ENCODE measurements around the gene KRTAP10-10.
"Not testable (repeated sequence)": the region's sequence is repeated elsewhere in the genome, so short reads cannot be mapped to it uniquely, and the experiment has no call there.

Gene KRTAP10-10

GRCh38 chr21:44650973-44651675 lies 14.0 kb downstream of the KRTAP10-10 start:
- Mint-ChIP-seq H3K4me3 (no peak overlapping the region), H3K27ac (ENCODE audit: low read depth) (no peak overlapping the region), H3K36me3 (ENCODE audit: insufficient read depth) (peaks cover 6% of the 10 kb centered on the region), H3K4me1 (peaks cover 43% of the 10 kb centered on the region), H3K9me3 (peaks cover under 1% of the 10 kb centered on the region), H3K27me3 (no peaks in the 10 kb centered on the region)
- ATAC-seq (replicated peaks; ENCODE audit: extremely low read depth, poor library complexity, severe bottlenecking) (no peak), DNase-seq (ENCODE audit: low spot score in 2 of 2) (no peak)

- peaks cover 54% of the 10 kb centered on the region for H3K4me1 Mint-ChIP-seq
- H3K9me3 Mint-ChIP-seq: peaks cover 13% of the 10 kb centered on the region
- peaks cover 15% of the 10 kb centered on the region for H3K36me3 Mint-ChIP-seq (ENCODE audit: insufficient read depth)
- ATAC-seq (replicated peaks; ENCODE audit: extremely low read depth, poor library complexity, severe bottlenecking) (no peak), DNase-seq (ENCODE audit: low spot score in 2 of 2) (no peak)
- peak overlapping the region; percentile 95 for H3K27ac Mint-ChIP-seq (ENCODE audit: low read depth)
- no peak overlapping the region for H3K4me3 Mint-ChIP-seq
- H3K27me3 Mint-ChIP-seq: no peaks in the 10 kb centered on the region
Observed at GRCh38 chr21:44653123-44653522, 16.0 kb downstream of the KRTAP10-10 start.

GRCh38 chr21:44653656-44654575 lies 16.8 kb downstream of the KRTAP10-10 start:
- H3K27ac Mint-ChIP-seq (ENCODE audit: low read depth): peak overlapping the region; percentile 95
- ATAC-seq (replicated peaks; ENCODE audit: extremely low read depth, poor library complexity, severe bottlenecking) (peak; percentile 66), DNase-seq (ENCODE audit: low spot score in 2 of 2) (peak; percentile 62 to 81)
- H3K4me1 Mint-ChIP-seq: peaks cover 62% of the 10 kb centered on the region
- H3K27me3 Mint-ChIP-seq: no peaks in the 10 kb centered on the region
- H3K36me3 Mint-ChIP-seq (ENCODE audit: insufficient read depth): peaks cover 16% of the 10 kb centered on the region
- peaks cover 13% of the 10 kb centered on the region for H3K9me3 Mint-ChIP-seq
- peak overlapping the region; percentile 71 for H3K4me3 Mint-ChIP-seq

GRCh38 chr21:44654576-44655175 lies 17.5 kb downstream of the KRTAP10-10 start, which contains the start of gene KRTAP12-4:
Gene KRTAP12-4 (minus strand): TSS chr21:44654659. CDS start chr21:44654614, 45 bp downstream.
- Mint-ChIP-seq H3K27me3 (no peaks in the 10 kb centered on the region), H3K4me3 (peak within 1 kb of the TSS; percentile 71), H3K4me1 (peaks cover 66% of the 10 kb centered on the region), H3K36me3 (ENCODE audit: insufficient read depth) (peaks cover 18% of the 10 kb centered on the region), H3K27ac (ENCODE audit: low read depth) (peak within 1 kb of the TSS; percentile 95), H3K9me3 (peaks cover 13% of the 10 kb centered on the region)
- ATAC-seq (replicated peaks; ENCODE audit: extremely low read depth, poor library complexity, severe bottlenecking): no peak
- no peak for DNase-seq (ENCODE audit: low spot score in 2 of 2)

- Mint-ChIP-seq H3K4me3 (peak overlapping the region; percentile 73), H3K27me3 (no peaks in the 10 kb centered on the region), H3K36me3 (ENCODE audit: insufficient read depth) (peaks cover 18% of the 10 kb centered on the region), H3K4me1 (peaks cover 61% of the 10 kb centered on the region), H3K9me3 (peaks cover 13% of the 10 kb centered on the region), H3K27ac (ENCODE audit: low read depth) (peak overlapping the region; percentile 96)
- DNase-seq (ENCODE audit: low spot score in 2 of 2): no peak
- ATAC-seq (replicated peaks; ENCODE audit: extremely low read depth, poor library complexity, severe bottlenecking): no peak
Observed at GRCh38 chr21:44656868-44657267, 19.7 kb downstream of the KRTAP10-10 start.

- peak; percentile 74 for ATAC-seq (replicated peaks; ENCODE audit: extremely low read depth, poor library complexity, severe bottlenecking)
- peaks cover 18% of the 10 kb centered on the region for H3K36me3 Mint-ChIP-seq (ENCODE audit: insufficient read depth)
- peak; percentile 63 to 76 for DNase-seq (ENCODE audit: low spot score in 2 of 2)
- H3K9me3 Mint-ChIP-seq: peaks cover 19% of the 10 kb centered on the region
- peaks cover 61% of the 10 kb centered on the region for H3K4me1 Mint-ChIP-seq
- peak within 1 kb of the TSS; percentile 96 for H3K27ac Mint-ChIP-seq (ENCODE audit: low read depth)
- H3K27me3 Mint-ChIP-seq: no peaks in the 10 kb centered on the region
- H3K4me3 Mint-ChIP-seq: peak within 1 kb of the TSS; percentile 73
Observed at GRCh38 chr21:44657635-44658540, 20.7 kb downstream of the KRTAP10-10 start, which contains the start of gene KRTAP12-3. Gene KRTAP12-3 (plus strand): TSS chr21:44657932. CDS start chr21:44657980, 48 bp downstream.

- Mint-ChIP-seq H3K4me3 (peak overlapping the region; percentile 73), H3K36me3 (ENCODE audit: insufficient read depth) (peaks cover 18% of the 10 kb centered on the region), H3K9me3 (peaks cover 19% of the 10 kb centered on the region), H3K27me3 (no peaks in the 10 kb centered on the region), H3K27ac (ENCODE audit: low read depth) (peak overlapping the region; percentile 96), H3K4me1 (peaks cover 58% of the 10 kb centered on the region)
- DNase-seq (ENCODE audit: low spot score in 2 of 2): no peak
- no peak for ATAC-seq (replicated peaks; ENCODE audit: extremely low read depth, poor library complexity, severe bottlenecking)
Observed at GRCh38 chr21:44658541-44658910, 21.4 kb downstream of the KRTAP10-10 start.

- Mint-ChIP-seq H3K4me3 (peak overlapping the region; percentile 73), H3K27me3 (no peaks in the 10 kb centered on the region), H3K27ac (ENCODE audit: low read depth) (peak overlapping the region; percentile 96), H3K4me1 (peaks cover 53% of the 10 kb centered on the region), H3K9me3 (peaks cover 19% of the 10 kb centered on the region), H3K36me3 (ENCODE audit: insufficient read depth) (peaks cover 18% of the 10 kb centered on the region)
- DNase-seq (ENCODE audit: low spot score in 2 of 2) (peak in 1 of 2 donors; percentile 22), ATAC-seq (replicated peaks; ENCODE audit: extremely low read depth, poor library complexity, severe bottlenecking) (no peak)
Observed at GRCh38 chr21:44658913-44659595, 21.9 kb downstream of the KRTAP10-10 start.

GRCh38 chr21:44661567-44661966 lies 24.4 kb downstream of the KRTAP10-10 start:
- Mint-ChIP-seq H3K9me3 (peaks cover 14% of the 10 kb centered on the region), H3K36me3 (ENCODE audit: insufficient read depth) (peaks cover 12% of the 10 kb centered on the region), H3K4me1 (peaks cover 36% of the 10 kb centered on the region)
- not testable (repeated sequence) for DNase-seq (ENCODE audit: low spot score in 2 of 2); H3K27ac Mint-ChIP-seq (ENCODE audit: low read depth); H3K4me3 Mint-ChIP-seq; H3K27me3 Mint-ChIP-seq; ATAC-seq (replicated peaks; ENCODE audit: extremely low read depth, poor library complexity, severe bottlenecking)

GRCh38 chr21:44664691-44665090 lies 27.5 kb downstream of the KRTAP10-10 start:
- peaks cover 11% of the 10 kb centered on the region for H3K9me3 Mint-ChIP-seq

More at GRCh38 chr21:44664691-44665090, 27.5 kb downstream of the KRTAP10-10 start:
- DNase-seq (ENCODE audit: low spot score in 2 of 2): no peak
- Mint-ChIP-seq H3K4me1 (peaks cover 5% of the 10 kb centered on the region), H3K4me3 (no peak overlapping the region), H3K27me3 (peaks cover 10% of the 10 kb centered on the region), H3K27ac (ENCODE audit: low read depth) (no peak overlapping the region), H3K36me3 (ENCODE audit: insufficient read depth) (peaks cover 1% of the 10 kb centered on the region)
- ATAC-seq (replicated peaks; ENCODE audit: extremely low read depth, poor library complexity, severe bottlenecking): no peak
